ENCODE results near the gene PRXL2C. TPM values are rescaled to one million over a fixed set of nuclear protein-coding genes. Genes with fewer than 3 reads are reported as not detected.

The PRXL2C gene
- total and polyA plus RNA-seq, 2 of the 13 experiments (the other 11 are each of a cell fraction or from before 2014, with no cell fraction given) = 11.0 to 13.2 TPM

DNA sequence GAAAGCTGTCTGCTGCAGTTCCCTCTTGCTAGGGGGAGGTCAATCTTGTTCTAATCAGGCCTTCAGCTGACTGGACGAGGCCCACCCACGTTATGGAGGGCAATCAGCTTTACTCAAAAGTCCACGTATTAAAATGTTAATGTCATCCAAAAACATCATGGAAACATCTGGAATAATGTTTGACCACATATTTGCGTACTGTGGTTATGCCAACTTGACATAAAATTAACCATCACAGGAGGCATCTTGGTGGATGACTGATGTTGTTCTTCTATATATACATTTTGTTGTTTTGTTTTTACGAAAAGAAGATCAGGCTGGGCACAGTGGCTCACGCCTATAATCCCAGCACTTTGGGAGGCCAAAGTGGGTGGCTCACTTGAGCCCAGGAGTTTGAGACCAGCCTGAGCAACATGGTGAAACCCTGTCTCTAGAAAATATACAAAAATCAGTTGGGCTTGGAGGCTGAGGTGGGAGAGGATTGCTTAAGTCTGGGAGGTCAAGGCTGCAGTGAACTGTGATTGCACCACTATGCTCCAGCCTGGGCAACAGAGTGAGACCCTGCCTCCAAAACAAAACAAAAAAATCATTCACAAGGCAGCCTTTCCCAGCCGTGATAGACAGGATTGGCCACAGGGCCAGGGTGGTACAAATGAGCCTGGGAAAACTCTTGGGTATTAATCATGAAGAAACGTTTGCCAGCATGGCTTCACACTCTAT, 33.8 kb upstream of the PRXL2C start (continued):
- TF ChIP-seq, protein P1, sequence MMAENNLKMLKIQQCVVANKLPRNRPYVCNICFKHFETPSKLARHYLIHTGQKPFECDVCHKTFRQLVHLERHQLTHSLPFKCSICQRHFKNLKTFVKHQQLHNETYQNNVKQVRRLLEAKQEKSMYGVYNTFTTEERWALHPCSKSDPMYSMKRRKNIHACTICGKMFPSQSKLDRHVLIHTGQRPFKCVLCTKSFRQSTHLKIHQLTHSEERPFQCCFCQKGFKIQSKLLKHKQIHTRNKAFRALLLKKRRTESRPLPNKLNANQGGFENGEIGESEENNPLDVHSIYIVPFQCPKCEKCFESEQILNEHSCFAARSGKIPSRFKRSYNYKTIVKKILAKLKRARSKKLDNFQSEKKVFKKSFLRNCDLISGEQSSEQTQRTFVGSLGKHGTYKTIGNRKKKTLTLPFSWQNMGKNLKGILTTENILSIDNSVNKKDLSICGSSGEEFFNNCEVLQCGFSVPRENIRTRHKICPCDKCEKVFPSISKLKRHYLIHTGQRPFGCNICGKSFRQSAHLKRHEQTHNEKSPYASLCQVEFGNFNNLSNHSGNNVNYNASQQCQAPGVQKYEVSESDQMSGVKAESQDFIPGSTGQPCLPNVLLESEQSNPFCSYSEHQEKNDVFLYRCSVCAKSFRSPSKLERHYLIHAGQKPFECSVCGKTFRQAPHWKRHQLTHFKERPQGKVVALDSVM (CRISPR knock-in tag; IDR thresholded peaks at IDR 0.05) = peak; percentile 74
- no peak for TF ChIP-seq MAF1 (CRISPR knock-in tag; IDR thresholded peaks at IDR 0.05; ENCODE audit: borderline replicate concordance)
- TF ChIP-seq ZNF331 (CRISPR knock-in tag; IDR thresholded peaks at IDR 0.05) = no peak
- TF ChIP-seq GABPA (IDR thresholded peaks at IDR 0.05; ENCODE audit: low read depth, low read length) = no peak
- TF ChIP-seq GABPA (CRISPR knock-in tag; IDR thresholded peaks at IDR 0.05; ENCODE audit: low read depth) = no peak
- TF ChIP-seq, protein P2, sequence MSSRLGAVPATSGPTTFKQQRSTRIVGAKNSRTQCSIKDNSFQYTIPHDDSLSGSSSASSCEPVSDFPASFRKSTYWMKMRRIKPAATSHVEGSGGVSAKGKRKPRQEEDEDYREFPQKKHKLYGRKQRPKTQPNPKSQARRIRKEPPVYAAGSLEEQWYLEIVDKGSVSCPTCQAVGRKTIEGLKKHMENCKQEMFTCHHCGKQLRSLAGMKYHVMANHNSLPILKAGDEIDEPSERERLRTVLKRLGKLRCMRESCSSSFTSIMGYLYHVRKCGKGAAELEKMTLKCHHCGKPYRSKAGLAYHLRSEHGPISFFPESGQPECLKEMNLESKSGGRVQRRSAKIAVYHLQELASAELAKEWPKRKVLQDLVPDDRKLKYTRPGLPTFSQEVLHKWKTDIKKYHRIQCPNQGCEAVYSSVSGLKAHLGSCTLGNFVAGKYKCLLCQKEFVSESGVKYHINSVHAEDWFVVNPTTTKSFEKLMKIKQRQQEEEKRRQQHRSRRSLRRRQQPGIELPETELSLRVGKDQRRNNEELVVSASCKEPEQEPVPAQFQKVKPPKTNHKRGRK (CRISPR knock-in tag; IDR thresholded peaks at IDR 0.05) = no peak
- no peak for TF ChIP-seq ZNF891 (CRISPR knock-in tag; IDR thresholded peaks at IDR 0.05)
- no peak for TF ChIP-seq BRCA1 (CRISPR knock-in tag; IDR thresholded peaks at IDR 0.05)
- peak; percentile 98 for TF ChIP-seq ZNF121 (CRISPR knock-in tag; IDR thresholded peaks at IDR 0.05)
- 0 out of 4 replicates have a peak, but pooled peaks of 1 of the 2 experiments have one; percentile 43 for TF ChIP-seq NR2F1 (CRISPR knock-in tag; IDR thresholded peaks at IDR 0.05)
- TF ChIP-seq MBNL3 (CRISPR knock-in tag; conservative IDR thresholded peaks at IDR 0.05) = no peak
- TF ChIP-seq SMC3 (IDR thresholded peaks at IDR 0.05; ENCODE audit: low read length) = no peak
- peak; percentile 51; the same call in 1 of the 2 replicates for TF ChIP-seq CEBPB (IDR thresholded peaks at IDR 0.05; ENCODE audit: borderline replicate concordance, low read depth, low read length)
- TF ChIP-seq ZNF788 (CRISPR knock-in tag; IDR thresholded peaks at IDR 0.05; ENCODE audit: borderline replicate concordance) = no peak
- TF ChIP-seq NR2F6 (IDR thresholded peaks at IDR 0.05) = peak; percentile 42; the same call in 1 of the 2 replicates
- TF ChIP-seq NR2F6 (CRISPR knock-in tag; IDR thresholded peaks at IDR 0.05) = peak; percentile 57; the same call in 1 of the 2 replicates
- TF ChIP-seq, protein P3, sequence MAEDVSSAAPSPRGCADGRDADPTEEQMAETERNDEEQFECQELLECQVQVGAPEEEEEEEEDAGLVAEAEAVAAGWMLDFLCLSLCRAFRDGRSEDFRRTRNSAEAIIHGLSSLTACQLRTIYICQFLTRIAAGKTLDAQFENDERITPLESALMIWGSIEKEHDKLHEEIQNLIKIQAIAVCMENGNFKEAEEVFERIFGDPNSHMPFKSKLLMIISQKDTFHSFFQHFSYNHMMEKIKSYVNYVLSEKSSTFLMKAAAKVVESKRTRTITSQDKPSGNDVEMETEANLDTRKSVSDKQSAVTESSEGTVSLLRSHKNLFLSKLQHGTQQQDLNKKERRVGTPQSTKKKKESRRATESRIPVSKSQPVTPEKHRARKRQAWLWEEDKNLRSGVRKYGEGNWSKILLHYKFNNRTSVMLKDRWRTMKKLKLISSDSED (CRISPR knock-in tag; IDR thresholded peaks at IDR 0.05) = no peak
- TF ChIP-seq, protein P4, sequence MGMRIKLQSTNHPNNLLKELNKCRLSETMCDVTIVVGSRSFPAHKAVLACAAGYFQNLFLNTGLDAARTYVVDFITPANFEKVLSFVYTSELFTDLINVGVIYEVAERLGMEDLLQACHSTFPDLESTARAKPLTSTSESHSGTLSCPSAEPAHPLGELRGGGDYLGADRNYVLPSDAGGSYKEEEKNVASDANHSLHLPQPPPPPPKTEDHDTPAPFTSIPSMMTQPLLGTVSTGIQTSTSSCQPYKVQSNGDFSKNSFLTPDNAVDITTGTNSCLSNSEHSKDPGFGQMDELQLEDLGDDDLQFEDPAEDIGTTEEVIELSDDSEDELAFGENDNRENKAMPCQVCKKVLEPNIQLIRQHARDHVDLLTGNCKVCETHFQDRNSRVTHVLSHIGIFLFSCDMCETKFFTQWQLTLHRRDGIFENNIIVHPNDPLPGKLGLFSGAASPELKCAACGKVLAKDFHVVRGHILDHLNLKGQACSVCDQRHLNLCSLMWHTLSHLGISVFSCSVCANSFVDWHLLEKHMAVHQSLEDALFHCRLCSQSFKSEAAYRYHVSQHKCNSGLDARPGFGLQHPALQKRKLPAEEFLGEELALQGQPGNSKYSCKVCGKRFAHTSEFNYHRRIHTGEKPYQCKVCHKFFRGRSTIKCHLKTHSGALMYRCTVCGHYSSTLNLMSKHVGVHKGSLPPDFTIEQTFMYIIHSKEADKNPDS (CRISPR knock-in tag; IDR thresholded peaks at IDR 0.05) = no peak
- no peak for TF ChIP-seq KMT2B (CRISPR knock-in tag; IDR thresholded peaks at IDR 0.05)
- TF ChIP-seq ZNF235 (CRISPR knock-in tag; IDR thresholded peaks at IDR 0.05; ENCODE audit: borderline replicate concordance) = no peak
- TF ChIP-seq KLF9 (CRISPR knock-in tag; IDR thresholded peaks at IDR 0.05; ENCODE audit: low read depth) = no peak
- no peak for TF ChIP-seq HOXD1 (CRISPR knock-in tag; IDR thresholded peaks at IDR 0.05)
- TF ChIP-seq KDM1A (CRISPR knock-in tag; IDR thresholded peaks at IDR 0.05) = peak; percentile 71; the same call in 1 of the 2 replicates
- TF ChIP-seq TBX3 (IDR thresholded peaks at IDR 0.05; ENCODE audit: borderline replicate concordance) = no peak
- TF ChIP-seq ZNF567 (CRISPR knock-in tag; IDR thresholded peaks at IDR 0.05; ENCODE audit: borderline replicate concordance) = no peak
- TF ChIP-seq MAFF (IDR thresholded peaks at IDR 0.05; ENCODE audit: low read depth, low read length) = peak; percentile 53; the same call in 1 of the 2 replicates
